ENCODE measurements around the gene MAGI1. TPM values are rescaled to one million over a fixed set of nuclear protein-coding genes. Genes with fewer than 3 reads are reported as not detected.
A peak's percentile ranks its signal among the peaks of the same experiment; 100 is the strongest.

Gene MAGI1
- total RNA-seq, 1 donor from 2014 or later: 5.0 TPM

- no peak overlapping the region for H3K4me3 ChIP-seq (ENCODE audit: low read depth, low read length)
- no peaks in the 10 kb centered on the region for H3K36me3 ChIP-seq (ENCODE audit: control insufficient read depth, insufficient read depth, low read length)
- no peak for TF ChIP-seq CTCF (IDR thresholded peaks at IDR 0.05; ENCODE audit: insufficient read depth, low read length, severe bottlenecking)
- DNase-seq (ENCODE audit: low read depth) (no peak), FAIRE-seq (no peak)
- no peaks in the 10 kb centered on the region for H3K27me3 ChIP-seq (ENCODE audit: control insufficient read depth, insufficient read depth, low read length)
Measured at GRCh38 chr3:65689436-65689835, 349.3 kb downstream of the MAGI1 start.

- no peak for TF ChIP-seq CTCF (IDR thresholded peaks at IDR 0.05; ENCODE audit: insufficient read depth, low read length, severe bottlenecking)
- DNase-seq (ENCODE audit: low read depth): no peak
- Histone ChIP-seq H3K27me3 (ENCODE audit: control insufficient read depth, insufficient read depth, low read length) (no peaks in the 10 kb centered on the region), H3K4me3 (ENCODE audit: low read depth, low read length) (no peak overlapping the region), H3K36me3 (ENCODE audit: control insufficient read depth, insufficient read depth, low read length) (no peaks in the 10 kb centered on the region)
- FAIRE-seq: peak; percentile 97
Measured at GRCh38 chr3:65687741-65688140, 351.0 kb downstream of the MAGI1 start.

GRCh38 chr3:65685621-65686235, 353.0 kb downstream of the MAGI1 start:
- FAIRE-seq (no peak), DNase-seq (ENCODE audit: low read depth) (no peak)
- TF ChIP-seq CTCF (IDR thresholded peaks at IDR 0.05; ENCODE audit: insufficient read depth, low read length, severe bottlenecking): no peak
- no peaks in the 10 kb centered on the region for H3K27me3 ChIP-seq (ENCODE audit: control insufficient read depth, insufficient read depth, low read length)
- H3K4me3 ChIP-seq (ENCODE audit: low read depth, low read length): no peak overlapping the region
- H3K36me3 ChIP-seq (ENCODE audit: control insufficient read depth, insufficient read depth, low read length): no peaks in the 10 kb centered on the region

- Histone ChIP-seq H3K27me3 (ENCODE audit: control insufficient read depth, insufficient read depth, low read length) (no peaks in the 10 kb centered on the region), H3K4me3 (ENCODE audit: low read depth, low read length) (no peak overlapping the region), H3K36me3 (ENCODE audit: control insufficient read depth, insufficient read depth, low read length) (no peaks in the 10 kb centered on the region)
- no peak for FAIRE-seq
- DNase-seq (ENCODE audit: low read depth): no peak
- no peak for TF ChIP-seq CTCF (IDR thresholded peaks at IDR 0.05; ENCODE audit: insufficient read depth, low read length, severe bottlenecking)
Measured at GRCh38 chr3:65678516-65678915, 360.2 kb downstream of the MAGI1 start.

- H3K4me3 ChIP-seq (ENCODE audit: low read depth, low read length): no peak overlapping the region
- H3K27me3 ChIP-seq (ENCODE audit: control insufficient read depth, insufficient read depth, low read length): no peaks in the 10 kb centered on the region
- no peak for DNase-seq (ENCODE audit: low read depth)
- FAIRE-seq: peak; percentile 64
- no peaks in the 10 kb centered on the region for H3K36me3 ChIP-seq (ENCODE audit: control insufficient read depth, insufficient read depth, low read length)
- no peak for TF ChIP-seq CTCF (IDR thresholded peaks at IDR 0.05; ENCODE audit: insufficient read depth, low read length, severe bottlenecking)
Measured at GRCh38 chr3:65677486-65678010, 361.2 kb downstream of the MAGI1 start.

- TF ChIP-seq CTCF (IDR thresholded peaks at IDR 0.05; ENCODE audit: insufficient read depth, low read length, severe bottlenecking): no peak
- Histone ChIP-seq H3K27me3 (ENCODE audit: control insufficient read depth, insufficient read depth, low read length) (no peaks in the 10 kb centered on the region), H3K36me3 (ENCODE audit: control insufficient read depth, insufficient read depth, low read length) (no peaks in the 10 kb centered on the region), H3K4me3 (ENCODE audit: low read depth, low read length) (no peak overlapping the region)
- no peak for FAIRE-seq
- DNase-seq (ENCODE audit: low read depth): no peak
Measured at GRCh38 chr3:65676580-65676979, 362.1 kb downstream of the MAGI1 start.

Measured in bronchial epithelial cell (primary cell).